ENCODE measurements around the gene TIMM23B.
"Not testable (repeated sequence)": the region's sequence is repeated elsewhere in the genome, so short reads cannot be mapped to it uniquely, and the experiment has no call there.

GRCh38 chr10:49977756-49978155 lies 35.9 kb downstream of the TIMM23B start:
- not testable (repeated sequence) for TF ChIP-seq EZH2 (IDR thresholded peaks at IDR 0.05; ENCODE audit: borderline replicate concordance); CTCF (IDR thresholded peaks at IDR 0.05; ENCODE audit: poor library complexity); EZH2phosphoT487 (IDR thresholded peaks at IDR 0.05; ENCODE audit: low read depth, severe bottlenecking, unreplicated experiment)
